SK-N-SH (cell line): ENCODE measurements around the gene TMEM214. TPM values are rescaled to one million over a fixed set of nuclear protein-coding genes. Genes with fewer than 3 reads are reported as not detected.

Experiments used
- CTCF ChIA-PET: fragments of 300-600, 350-600 bp; formaldehyde crosslinking; extraction: SDS; loops from one replicate; lab custom pipeline; 2021; lab: Yijun Ruan, JAX
- POLR2A ChIA-PET: fragments of 350-600 bp; sonication (Branson Sonifier 250); formaldehyde crosslinking; extraction: SDS; loops from one replicate; lab custom pipeline; 2020; ENCODE audit warnings: antibody characterized with exemption, inconsistent platforms; lab: Yijun Ruan, JAX
- DNase-seq: peaks from one replicate; pipeline ENCODE4 v3.0.0; 2012
- H2AFZ ChIP-seq: fragments of 200-600 bp; sonication (generic); 2 replicates; pipeline ENCODE4 v1.8.1; 2016; ENCODE audit warnings: antibody characterized with exemption, mild to moderate bottlenecking, low read depth
- H3F3A ChIP-seq: fragments of 200-600 bp; sonication (generic); replicated peaks from 2 replicates; pipeline ENCODE3; 2016; ENCODE audit warnings: antibody characterized with exemption, mild to moderate bottlenecking; ENCODE audit not compliant: insufficient read depth
- H3K27ac ChIP-seq, 2 experiments: fragments of 200-500 bp in 1 of 2; fragments of 200-600 bp in 1 of 2; sonication (Bioruptor generic) in 1 of 2; sonication (generic), shearing (Covaris generic) in 1 of 2; 2 replicates each; pipeline versions ENCODE4 v1.5.1 to v1.6.1; 2014 to 2016; ENCODE audit warnings: low read depth in 2 of 2, inconsistent platforms in 1 of 2, low read length in 1 of 2, mild to moderate bottlenecking in 1 of 2, mixed read lengths in 1 of 2
- H3K27me3 ChIP-seq: fragments of 200-600 bp; sonication (generic), shearing (Covaris generic); 2 replicates; pipeline ENCODE4 v1.6.1; 2016; ENCODE audit warnings: mixed run types; ENCODE audit not compliant: insufficient read depth
- H3K36me3 ChIP-seq, 2 experiments: fragments of 200-500 bp in 1 of 2; fragments of 200-600 bp in 1 of 2; sonication (Bioruptor generic) in 1 of 2; sonication (generic) in 1 of 2; replicated peaks in 1 of 2; 2 replicates each; pipeline versions ENCODE3 to v1.5.1; 2014 to 2016; ENCODE audit warnings: low read length in 1 of 2, mild to moderate bottlenecking in 1 of 2; ENCODE audit not compliant: insufficient read depth in 2 of 2, control insufficient read depth in 1 of 2
- H3K4me1 ChIP-seq, 2 experiments: fragments of 200-500 bp in 1 of 2; fragments of 200-600 bp in 1 of 2; sonication (Bioruptor generic) in 1 of 2; sonication (generic), shearing (Covaris generic) in 1 of 2; 2 replicates each; pipeline versions ENCODE4 v1.5.1 to v1.6.1; 2014 to 2016; ENCODE audit warnings: low read depth in 1 of 2, low read length in 1 of 2, mixed run types in 1 of 2; ENCODE audit not compliant: insufficient read depth in 2 of 2, control insufficient read depth in 1 of 2
- H3K4me2 ChIP-seq: fragments of 200-600 bp; sonication (generic), shearing (Covaris generic); 2 replicates; pipeline ENCODE4 v1.6.1; 2017; ENCODE audit warnings: mixed run types
- H3K4me3 ChIP-seq, 2 experiments: fragments of 200-500 bp in 1 of 2; fragments of 200-600 bp in 1 of 2; sonication (Bioruptor generic) in 1 of 2; sonication (generic), shearing (Covaris generic) in 1 of 2; 2 replicates each; pipeline versions ENCODE4 v1.5.1 to v1.8.1; 2014 to 2016; ENCODE audit warnings: low read depth in 2 of 2, inconsistent platforms in 1 of 2, low read length in 1 of 2, mild to moderate bottlenecking in 1 of 2, mixed read lengths in 1 of 2, moderate library complexity in 1 of 2
- H3K79me2 ChIP-seq: fragments of 200-600 bp; sonication (generic); 2 replicates; pipeline ENCODE4 v1.8.1; 2017; ENCODE audit warnings: mild to moderate bottlenecking; ENCODE audit not compliant: insufficient read depth
- H3K9ac ChIP-seq: fragments of 200-600 bp; sonication (generic); 2 replicates; pipeline ENCODE4 v1.6.1; 2017; ENCODE audit warnings: mixed run types
- H3K9me2 ChIP-seq: fragments of 200-600 bp; sonication (generic); 2 replicates; pipeline ENCODE4 v1.6.1; 2017; ENCODE audit warnings: mixed run types
- H3K9me3 ChIP-seq: fragments of 200-600 bp; sonication (generic); 2 replicates; pipeline ENCODE4 v1.6.1; 2017; ENCODE audit warnings: mixed run types, mild to moderate bottlenecking, moderate library complexity
- H4K20me1 ChIP-seq: fragments of 200-600 bp; sonication (generic); 2 replicates; pipeline ENCODE4 v1.6.1; 2017; ENCODE audit warnings: mild to moderate bottlenecking, mixed run types; ENCODE audit not compliant: insufficient read depth
- CTCF ChIP-seq: fragments of 200-600 bp; sonication (generic); IDR thresholded peaks from 2 replicates; pipeline ENCODE4 v1.6.1; 2017; ENCODE audit warnings: antibody characterized with exemption, mild to moderate bottlenecking, moderate library complexity
- ELF1 ChIP-seq: IDR thresholded peaks from 2 replicates; pipeline ENCODE4 v1.4.0; 2012
- EP300 ChIP-seq, 2 experiments: IDR thresholded peaks; 2 replicates each; pipeline versions ENCODE4 v1.4.0 to v1.6.1; 2012; ENCODE audit warnings: borderline replicate concordance in 1 of 2, low read depth in 1 of 2, low read length in 1 of 2
- FOXJ3 ChIP-seq: sonication (generic); formaldehyde crosslinking; IDR thresholded peaks from 2 replicates; pipeline ENCODE4 v1.5.1; 2020; ENCODE audit warnings: mild to moderate bottlenecking, missing genetic modification reagents
- FOXM1 ChIP-seq: IDR thresholded peaks from 2 replicates; pipeline ENCODE4 v1.4.0; 2012; ENCODE audit warnings: low read depth, mild to moderate bottlenecking
- MAX ChIP-seq: IDR thresholded peaks from 2 replicates; pipeline ENCODE4 v1.4.0; 2012; ENCODE audit warnings: low read depth
- MEF2A ChIP-seq: IDR thresholded peaks from 2 replicates; pipeline ENCODE4 v1.4.0; 2012; ENCODE audit warnings: low read depth, borderline replicate concordance
- MXI1 ChIP-seq: IDR thresholded peaks from 2 replicates; pipeline ENCODE4 v1.6.1; 2012; ENCODE audit warnings: mild to moderate bottlenecking, low read depth, low read length, improper control_type of control experiment
- NFIC ChIP-seq: IDR thresholded peaks from 2 replicates; pipeline ENCODE4 v1.4.0; 2012; ENCODE audit warnings: borderline replicate concordance
- NRF1 ChIP-seq: IDR thresholded peaks from 2 replicates; pipeline ENCODE4 v1.6.1; 2012; ENCODE audit warnings: low read depth, mild to moderate bottlenecking, low read length
- PBX3 ChIP-seq: IDR thresholded peaks from 2 replicates; pipeline ENCODE4; 2012
- RFX5 ChIP-seq: IDR thresholded peaks from 2 replicates; pipeline ENCODE4 v1.6.1; 2012; ENCODE audit warnings: mild to moderate bottlenecking, improper control_type of control experiment, low read length
- RXRA ChIP-seq: IDR thresholded peaks from 2 replicates; pipeline ENCODE4 v1.4.0; 2012; ENCODE audit warnings: low read depth, mild to moderate bottlenecking, borderline replicate concordance
- SMC3 ChIP-seq: IDR thresholded peaks from 2 replicates; pipeline ENCODE4 v1.6.1; 2012; ENCODE audit warnings: low read depth, low read length, improper control_type of control experiment
- TAF1 ChIP-seq: IDR thresholded peaks from 2 replicates; pipeline ENCODE4 v1.6.1; 2012; ENCODE audit warnings: low read depth, mild to moderate bottlenecking, low read length, moderate library complexity, borderline replicate concordance
- USF2 ChIP-seq: fragments of 150-350 bp; IDR thresholded peaks from 2 replicates; pipeline ENCODE4 v1.6.1; 2017; ENCODE audit warnings: antibody characterized with exemption, low read length, low read depth, borderline replicate concordance
- WGBS: methylation state at CpG from one replicate; pipeline ENCODE4 v1.1.6; 2017; ENCODE audit warnings: low lambda C conversion rate; 5-methylcytosine and 5-hydroxymethylcytosine counted together
- polyA plus RNA-seq, 3 experiments: library from polyadenylated mRNA; depleted of rRNA; stranded (reverse); fragments of >200 nt; gene quantifications; 2 replicates each; pipeline ENCODE4 v1.2.3, GENCODE V29; 2012

The TMEM214 gene
- polyA plus RNA-seq, 1 of the 3 experiments (the other 2 are of a cell fraction) = 69.4 TPM

GRCh38 chr2:27029051-27029450, 3.7 kb upstream of the TMEM214 start:
- WGBS = 83% methylated on average over 2 of the region's 2 CpGs
- no peak overlapping the region for H3K4me3 ChIP-seq
- no peaks in the 10 kb centered on the region for H3K27me3 ChIP-seq
- no peaks in the 10 kb centered on the region for H3K9me2 ChIP-seq
- H3K79me2 ChIP-seq = peaks cover 34% of the 10 kb centered on the region
- ChIA-PET CTCF (interaction anchor here (0.8 to 33.3 kb wide), 9 partner anchors 9 to 183 kb away, joined by 3 to 1017 read pairs (median 5); partner anchors contain the start of gene MAPRE3), POLR2A (no interaction called here)
- H3F3A ChIP-seq = no peaks in the 10 kb centered on the region
- DNase-seq = no peak
- peaks cover 2 to 13% of the 10 kb centered on the region in 2 experiments; a peak in 2 of 4 replicates for H3K4me1 ChIP-seq
- no peak overlapping the region for H3K9ac ChIP-seq
- H3K9me3 ChIP-seq = no peaks in the 10 kb centered on the region
- no peak overlapping the region for H2AFZ ChIP-seq
- H4K20me1 ChIP-seq = no peaks in the 10 kb centered on the region
- no peak for TF ChIP-seq PBX3
- no peak for TF ChIP-seq EP300 (IDR thresholded peaks at IDR 0.05; ENCODE audit: borderline replicate concordance in 1 of 2, low read depth in 1 of 2, low read length in 1 of 2)
- TF ChIP-seq MXI1 = no peak
- no peak for TF ChIP-seq SMC3
- no peak for TF ChIP-seq MAX
- TF ChIP-seq NFIC = no peak
- TF ChIP-seq RXRA = no peak
- TF ChIP-seq FOXJ3 = no peak
- TF ChIP-seq TAF1 = no peak
- TF ChIP-seq CTCF = no peak
- no peak overlapping the region for H3K27ac ChIP-seq
- H3K36me3 ChIP-seq = peaks cover 4 to 28% of the 10 kb centered on the region in 2 experiments
- H3K4me2 ChIP-seq = no peak overlapping the region

- Histone ChIP-seq H3K9me2 (no peaks in the 10 kb centered on the region), H3F3A (no peaks in the 10 kb centered on the region), H3K79me2 (peaks cover 60% of the 10 kb centered on the region), H4K20me1 (no peaks in the 10 kb centered on the region; the same call in 1 of the 2 replicates), H3K36me3 (peaks cover 28 to 39% of the 10 kb centered on the region in 2 experiments), H2AFZ (no peak overlapping the region), H3K4me2 (peak overlapping the region; percentile 98), H3K9me3 (no peaks in the 10 kb centered on the region), H3K27me3 (no peaks in the 10 kb centered on the region), H3K4me1 (peaks cover 8 to 17% of the 10 kb centered on the region in 2 experiments; a peak in 3 of 4 replicates), H3K27ac (peak overlapping the region; percentile 54 to 64; a peak in 2 of 4 replicates), H3K9ac (peak overlapping the region; percentile 92), H3K4me3 (peak overlapping the region; percentile 87 to 95)
- TF ChIP-seq MEF2A = no peak
- no peak for TF ChIP-seq RFX5
- TF ChIP-seq FOXJ3 = no peak
- no peak for TF ChIP-seq ELF1
- no peak for TF ChIP-seq FOXM1
- no peak for TF ChIP-seq NRF1
- TF ChIP-seq CTCF = 0 out of 2 replicates have a peak, but pooled peaks have one; percentile 12
- TF ChIP-seq USF2 = no peak
- WGBS = 18% methylated on average over 9 of the region's 11 CpGs
- no peak for DNase-seq
- ChIA-PET POLR2A (interaction anchor here (0.7 to 3.0 kb wide), 6 partner anchors 10 to 54 kb away, joined by 3 to 16 read pairs (median 5); partner anchors contain the start of genes AGBL5, KHK and OST4), CTCF (interaction anchor here (1.0 to 33.3 kb wide), 14 partner anchors 11 to 247 kb away, joined by 3 to 1017 read pairs (median 4); partner anchors contain the start of genes AGBL5, EMILIN1, KHK and MAPRE3)
Measured at GRCh38 chr2:27033253-27033852, 588 bp downstream of the TMEM214 start.
